ENCODE data around the gene PYCR2.
A peak's percentile ranks its signal among the peaks of the same experiment; 100 is the strongest.

PYCR2 gene

DNA sequence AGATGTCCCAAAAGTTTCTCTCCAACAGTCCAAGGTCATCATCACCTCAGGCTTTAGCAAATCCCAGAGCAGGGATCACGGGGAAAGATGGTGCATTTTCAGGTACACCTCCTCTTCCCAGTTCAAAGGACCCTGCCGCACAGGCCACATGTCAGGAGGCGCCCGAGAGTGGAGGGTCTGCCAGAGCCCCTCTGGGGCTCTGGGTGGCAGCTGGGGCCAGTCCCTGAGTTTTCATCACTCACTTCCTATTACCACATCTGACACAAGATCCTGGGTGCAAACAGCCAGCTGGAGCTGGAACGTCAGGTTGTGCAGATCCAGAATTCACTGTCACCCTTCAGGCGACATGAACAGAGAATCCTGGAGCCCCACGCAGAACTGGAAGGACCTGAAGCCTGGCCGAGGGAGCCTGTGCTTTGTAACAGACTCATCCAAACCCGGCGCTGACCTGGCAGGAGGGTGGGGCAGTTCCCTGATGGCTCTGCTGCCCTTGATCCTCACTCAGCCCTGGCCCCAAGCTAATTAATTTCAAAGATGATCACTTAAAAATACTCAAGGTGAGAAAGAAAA is 50.7 kb downstream of the PYCR2 start:
- no peak for DNase-seq

GRCh38 chr1:225872075-225872430 is 52.0 kb downstream of the PYCR2 start:
- DNase-seq: no peak

DNA sequence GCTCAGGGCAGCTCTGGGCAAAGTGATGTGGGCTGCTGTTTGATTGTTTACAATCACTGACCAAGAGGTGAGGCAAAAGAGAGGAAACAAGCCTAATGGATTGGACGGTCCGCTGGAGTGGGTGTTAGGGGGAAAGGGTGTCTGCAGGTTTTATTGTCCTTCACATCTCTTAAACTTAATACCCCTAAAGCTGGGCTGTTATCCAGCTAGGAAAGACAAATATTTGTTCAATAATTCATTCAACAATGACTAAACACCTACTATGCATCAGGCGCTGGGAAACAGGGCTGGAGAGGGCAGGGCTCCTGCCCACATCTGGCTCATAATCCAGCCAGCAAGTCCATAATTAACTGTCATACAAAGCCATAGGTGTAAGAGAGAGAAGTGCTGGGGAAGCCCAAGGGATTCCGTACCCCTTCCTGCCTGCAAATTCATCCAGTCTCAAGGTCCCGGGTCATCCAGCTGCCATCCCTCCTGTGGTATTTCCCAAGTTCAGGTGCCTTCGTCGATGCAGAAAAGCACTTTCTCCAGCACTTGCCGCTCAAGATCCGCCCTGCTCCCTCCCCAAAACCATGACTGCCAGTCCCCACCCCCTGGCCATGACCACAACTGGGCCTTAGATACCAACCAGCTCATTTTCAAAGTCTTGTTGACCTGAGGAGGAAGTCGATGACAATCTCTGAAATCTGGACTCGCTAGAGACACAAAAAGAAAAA is 52.5 kb downstream of the PYCR2 start:
- DNase-seq: peak; percentile 59

DNA sequence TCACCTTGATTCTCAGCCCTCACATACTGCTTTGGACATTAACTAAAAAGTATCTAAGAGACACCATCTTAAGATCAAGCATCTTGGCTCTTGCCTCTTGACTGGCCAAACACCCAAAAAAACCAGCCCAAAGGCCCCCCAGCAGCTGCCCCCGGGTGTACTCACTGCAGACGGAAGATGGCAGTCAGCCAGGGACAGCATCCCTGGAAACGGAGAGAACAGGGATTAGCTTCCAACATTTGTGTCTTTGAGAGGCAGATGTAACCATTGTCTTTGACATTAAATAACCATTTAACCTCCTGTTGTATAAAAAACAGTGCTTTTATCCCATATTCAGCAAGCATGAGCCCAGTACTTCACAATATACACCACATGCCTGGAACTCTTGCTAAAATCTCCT is 53.1 kb downstream of the PYCR2 start:
- no peak for DNase-seq
